Heart left ventricle (tissue), 16 donors: Measurements from ENCODE around the gene PAF1. TPM values are rescaled to one million over a fixed set of nuclear protein-coding genes. Genes with fewer than 3 reads are reported as not detected.

Experiments used
- ATAC-seq, 4 donors: fragments of 200-7000 bp; cut with Tn5 transposase; one replicate each; pipeline ENCODE4 v1.9.1; 2020 to 2022; ENCODE audit warnings: moderate library complexity in 4 of 4, mild to moderate bottlenecking in 3 of 4, moderate number of reproducible peaks in 1 of 4
- DNase-seq, 5 donors: peaks; one replicate each; pipeline ENCODE4 v3.0.0-alpha.2; 2020
- H3K27ac ChIP-seq, 12 donors: fragments of 200-600 bp; sonication (generic) in 4 of 12; one replicate each; pipeline versions ENCODE4 v1.5.0 to v1.8.0; 2016 to 2022; ENCODE audit warnings: mild to moderate bottlenecking in 2 of 12
- H3K27me3 ChIP-seq, 9 donors: fragments of 200-600 bp; sonication (generic) in 2 of 9; one replicate each; pipeline versions ENCODE4 v1.5.1 to v1.8.0; 2016 to 2022; ENCODE audit warnings: mild to moderate bottlenecking in 3 of 9
- H3K36me3 ChIP-seq, 9 donors: fragments of 200-600 bp; sonication (generic) in 2 of 9; one replicate each; pipeline versions ENCODE4 v1.5.0 to v1.8.0; 2018 to 2022; ENCODE audit warnings: mild to moderate bottlenecking in 2 of 9
- H3K4me1 ChIP-seq, 12 donors: fragments of 200-600 bp; sonication (generic) in 4 of 12; one replicate each; pipeline versions ENCODE4 v1.5.0 to v1.8.0; 2016 to 2022; ENCODE audit warnings: mild to moderate bottlenecking in 3 of 12
- H3K4me3 ChIP-seq, 12 donors: fragments of 200-600 bp; sonication (generic) in 4 of 12; one replicate each; pipeline versions ENCODE4 v1.5.0 to v1.8.0; 2017 to 2022; ENCODE audit warnings: mild to moderate bottlenecking in 9 of 12, moderate library complexity in 4 of 12
- H3K9me3 ChIP-seq, 12 donors: fragments of 200-600 bp; sonication (generic) in 4 of 12; one replicate each; pipeline versions ENCODE4 v1.5.0 to v1.8.0; 2016 to 2022; ENCODE audit warnings: mild to moderate bottlenecking in 1 of 12
- CTCF ChIP-seq, 12 donors: fragments of 200-600 bp; sonication (generic) in 4 of 12; IDR thresholded peaks; one replicate each; pipeline versions ENCODE4 v1.5.0 to v1.8.0; 2018 to 2022; ENCODE audit warnings: antibody characterized with exemption in 12 of 12, mild to moderate bottlenecking in 5 of 12
- POLR2A ChIP-seq, 2 donors: fragments of 450-650 bp; IDR thresholded peaks; one replicate each; pipeline ENCODE4 v1.6.1; 2017; ENCODE audit warnings: antibody characterized with exemption in 2 of 2, mild to moderate bottlenecking in 2 of 2, moderate library complexity in 2 of 2
- WGBS, 4 donors: extraction: QIAGEN DNeasy Blood & Tissue Kit in 2 of 4; methylation state at CpG; one replicate each; pipeline versions ENCODE4 v1.1.5 to v1.1.7; 2013 to 2018; 5-methylcytosine and 5-hydroxymethylcytosine counted together
- intact Hi-C, 10 donors: fragments of 100-400 bp; cut with DNase I; formaldehyde crosslinking; loops; one replicate each; pipeline versions ENCODE4 v1.11.1 to v1.14.2; 2022
- long read RNA-seq, 3 donors: library from polyadenylated mRNA; unstranded; transcript quantifications; one replicate each; pipeline ENCODE4 v2.0.0, GENCODE V29; 2020 to 2021
- polyA plus RNA-seq, 2 donors: library from polyadenylated mRNA; stranded (reverse); fragments of 200-250 nt; gene quantifications; one replicate each; pipeline ENCODE4 v1.2.3, GENCODE V29; 2013
- total RNA-seq, 9 donors: library from RNA; depleted of rRNA in 2 of 9; stranded (reverse); fragments of >200 nt in 2 of 9; fragmentation: NEBNext Ultra II Directional in 3 of 9; extraction: Animal tissue kit (Norgen Biotek cat#: 25700) in 3 of 9; gene quantifications; one replicate each; pipeline versions ENCODE4 v1.1.0 to v1.2.4, GENCODE V29; 2016 to 2023
- donor health status: ischemic (EF 13 %, LVEDD 7.1; RV severe dilation, severe dysfunction).
- donor health status: healthy with polysubstance abuse.
- donor health status: DM: no; HTN: yes; CAD: no.
- donor health status: DM: no; HTN: no; CAD: no.
- donor health status: ischemic (EF 25% LVEDD 6.9; RV normal size, moderate dysfunction).
- donor health status: ischemic (EF 25% LVEDD 5.7; RV mildly dilated, moderate dysfunction).
- donor health status: healthy.
- donor health status: DM: yes; HTN: yes; CAD: no.
- donor health status: ischemic (EF 35%, LVEDD 5.7; RV mildly dilated, moderate dysfunction).
- donor health status: nonischemic (EF 11% LVEDD 7.7; RV severe dilation, severe dysfunction).
- donor health status: DM: yes; HTN: yes; CAD: no.
- donor health status: PGD.
- donor health status: ischemic (EF 29% LVEDD 5.4; RV normal size, mild dysfunction).
- donor health status: nonischemic (EF 23%, LVEDD 6.1; RV moderate dilation, normal function).

PAF1 gene
- total RNA-seq (10 to 100 TPM; 32.8 to 75.7 (median 40.7) TPM), polyA plus RNA-seq (10 to 100 TPM; 32.5 to 61.1 TPM)
- long read RNA-seq, donor 1, transcript PAF1-201 (14 exons, 2,066 nt): major isoform, 52 of 78 reads
- long read RNA-seq, donor 1, partial matches to known transcripts: 11 of 78 reads
- long read RNA-seq, donor 1, other reads (novel, unspliced or antisense): 15 of 78 reads
- long read RNA-seq, donor 2, transcript PAF1-201 (14 exons, 2,066 nt): major isoform, 271 of 325 reads
- long read RNA-seq, donor 2, partial matches to known transcripts: 17 of 325 reads
- long read RNA-seq, donor 2, other reads (novel, unspliced or antisense): 37 of 325 reads
- long read RNA-seq, donor 3, transcript PAF1-201 (14 exons, 2,066 nt): major isoform, 48 of 61 reads
- long read RNA-seq, donor 3, partial matches to known transcripts: 6 of 61 reads
- long read RNA-seq, donor 3, other reads (novel, unspliced or antisense): 7 of 61 reads

DNA sequence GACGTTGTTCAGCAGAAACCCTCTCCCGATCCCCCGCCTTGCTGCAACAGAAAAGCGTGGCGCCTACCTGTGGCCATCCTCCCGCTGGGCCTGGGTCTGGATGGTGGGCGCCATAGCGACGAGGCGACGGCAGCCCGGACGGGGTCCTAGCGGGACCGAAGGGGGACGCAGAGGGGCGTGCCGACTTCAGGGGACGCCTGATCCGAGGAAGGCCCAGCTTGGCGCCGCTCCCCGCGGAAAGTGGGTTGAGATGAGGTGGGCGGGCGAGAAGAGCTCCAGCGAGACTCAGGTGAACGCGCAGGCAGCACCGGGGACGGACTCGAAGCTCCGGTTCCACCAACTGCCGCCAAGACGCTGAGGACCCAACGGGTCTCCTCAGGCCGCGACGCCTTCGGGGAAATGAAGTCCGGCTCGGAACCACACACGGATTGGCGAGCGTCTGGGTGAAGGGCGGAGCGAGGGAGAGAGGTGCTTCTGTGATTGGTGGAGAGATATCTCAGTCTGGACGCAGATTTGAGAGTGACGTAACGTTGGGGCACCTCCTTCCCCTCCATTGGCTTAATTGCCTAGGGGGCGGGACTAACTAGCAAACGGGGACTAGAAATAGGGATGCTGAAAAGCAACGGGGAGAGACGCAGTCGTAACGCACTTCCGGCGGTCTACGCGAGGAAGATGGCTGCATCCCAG, at the start of gene PAF1, which contains the start of gene MED29:
Gene PAF1 (minus strand): TSS at position 356 of the 687 bp plus-strand sequence. CDS start 242 bp downstream, at position 114.
Gene MED29 (plus strand): TSS at position 628 of the 687 bp plus-strand sequence. CDS start 45 bp downstream, at position 673.
- H3K4me1 ChIP-seq: peaks cover 3 to 25% (median 19%) of the 10 kb centered on the region in 12 donors
- intact Hi-C loops: loop anchor here in 7 of 10 donors (1.0 to 10.0 kb wide), 8 partner anchors 21 to 144 kb away; partner anchors contain the start of genes SAMD4B (in 4 of the 7), EID2B (in 3 of the 7), SUPT5H (in 2 of the 7) and PLEKHG2 (in 1 of the 7)
- TF ChIP-seq CTCF (IDR thresholded peaks at IDR 0.05) (peak in 1 of 12 donors; percentile 26), POLR2A (IDR thresholded peaks at IDR 0.05) (peak; percentile 49 to 89)
- no peaks in the 10 kb centered on the region for H3K27me3 ChIP-seq
- peak within 1 kb of the TSS; percentile 94 to 100 (median 98) for H3K27ac ChIP-seq
- H3K36me3 ChIP-seq: peaks cover 3 to 69% (median 60%) of the 10 kb centered on the region in 9 donors
- DNase-seq (peak; percentile 97 to 99 (median 98)), ATAC-seq (peak; percentile 95 to 99 (median 96))
- peak within 1 kb of the TSS; percentile 74 to 99 (median 94) for H3K4me3 ChIP-seq
- no peaks in the 10 kb centered on the region for H3K9me3 ChIP-seq
- 0 to 1% (median 0%) methylated on average over 42 to 60 of the region's 60 CpGs for WGBS, 4 donors

DNA sequence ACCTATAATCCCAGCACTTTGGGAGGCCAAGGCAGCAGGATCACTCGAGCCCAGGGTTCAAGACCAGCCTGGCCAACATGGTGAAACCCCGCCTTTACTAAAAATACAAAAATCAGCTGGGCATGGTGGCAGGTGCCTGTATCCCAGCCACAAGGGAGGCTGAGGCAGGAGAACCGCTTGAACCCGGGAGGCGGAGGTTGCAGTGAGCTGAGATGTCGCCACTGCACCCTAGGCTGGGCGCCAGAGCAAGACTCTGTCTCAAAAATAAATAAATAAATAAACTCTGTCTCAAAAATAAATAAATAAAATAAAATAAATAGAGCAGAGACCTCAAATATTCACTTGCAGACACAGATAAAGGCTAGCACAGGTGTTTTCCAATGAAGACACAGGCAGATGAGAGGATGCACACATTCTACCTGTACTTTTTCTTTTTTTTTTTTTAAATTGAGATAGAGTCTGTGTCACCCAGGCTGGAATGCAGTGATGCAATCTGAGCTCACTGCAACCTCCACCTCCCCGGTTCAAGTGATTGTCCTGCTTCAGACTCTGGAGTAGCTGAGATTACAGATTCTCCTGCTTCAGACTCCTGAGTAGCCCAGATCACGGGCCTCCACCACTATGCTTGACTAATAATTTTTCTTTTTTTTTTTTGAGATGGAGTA, 47.5 kb upstream of the PAF1 start:
- WGBS, 4 donors: 78 to 84% (median 82%) methylated on average over 9 of the region's 9 CpGs
- Histone ChIP-seq H3K4me3 (no peak overlapping the region), H3K27ac (no peak overlapping the region), H3K27me3 (peaks cover 0 to 5% (median 0%) of the 10 kb centered on the region in 9 donors), H3K9me3 (no peaks in the 10 kb centered on the region), H3K36me3 (peaks cover 0 to 15% (median 14%) of the 10 kb centered on the region in 9 donors), H3K4me1 (peaks cover 11 to 33% (median 22%) of the 10 kb centered on the region in 12 donors)
- no peak for ATAC-seq
- no peak for TF ChIP-seq POLR2A (IDR thresholded peaks at IDR 0.05)
- no peak for TF ChIP-seq CTCF (IDR thresholded peaks at IDR 0.05)
- no peak for DNase-seq
- intact Hi-C loops: loop anchor here in 1 of 10 donors (5.0 kb wide), 1 partner anchor 44 kb away; the partner anchor contains the start of gene TIMM50

DNA sequence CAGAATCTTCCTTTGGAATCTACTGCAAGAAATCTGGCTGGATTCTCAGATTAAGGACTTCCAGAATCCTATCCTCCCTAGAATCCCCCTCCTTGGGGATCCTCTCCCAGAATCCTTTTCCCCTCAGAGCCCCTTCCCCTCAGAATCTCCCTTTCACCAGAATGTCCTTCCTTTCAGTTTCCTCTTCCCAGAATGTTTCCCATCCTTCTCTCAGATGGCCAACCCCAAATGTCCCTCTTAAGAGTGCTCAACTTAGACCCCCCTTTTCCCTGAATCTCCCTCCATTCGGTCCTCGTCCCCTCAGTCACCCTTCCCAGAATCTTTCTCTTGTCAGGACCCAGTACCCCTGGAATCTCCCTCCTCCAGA, 45.4 kb upstream of the PAF1 start:
- Histone ChIP-seq H3K9me3 (no peaks in the 10 kb centered on the region), H3K36me3 (peaks cover 5 to 33% (median 30%) of the 10 kb centered on the region in 9 donors), H3K4me1 (peaks cover 11 to 35% (median 22%) of the 10 kb centered on the region in 12 donors), H3K4me3 (peak overlapping the region in 11 of 12 donors; percentile 2 to 99 (median 90)), H3K27me3 (peaks cover 0 to 5% (median 0%) of the 10 kb centered on the region in 9 donors), H3K27ac (peak overlapping the region in 11 of 12 donors; percentile 73 to 93 (median 86))
- TF ChIP-seq CTCF (IDR thresholded peaks at IDR 0.05) (no peak), POLR2A (IDR thresholded peaks at IDR 0.05) (no peak)
- intact Hi-C loops: loop anchor here in 2 of 10 donors (1.0 to 5.0 kb wide), 2 partner anchors 9 to 46 kb away; partner anchors contain the start of genes SUPT5H (in 1 of the 2) and TIMM50 (in 1 of the 2)
- ATAC-seq (no peak), DNase-seq (no peak)
- WGBS, 4 donors: 0 to 8% (median 3%) methylated on average over 2 of the region's 2 CpGs
